ENCODE results near the gene PPP1R12B.
A peak's percentile ranks its signal among the peaks of the same experiment; 100 is the strongest.
"Not testable (repeated sequence)": the region's sequence is repeated elsewhere in the genome, so short reads cannot be mapped to it uniquely, and the experiment has no call there.

The PPP1R12B gene

DNA sequence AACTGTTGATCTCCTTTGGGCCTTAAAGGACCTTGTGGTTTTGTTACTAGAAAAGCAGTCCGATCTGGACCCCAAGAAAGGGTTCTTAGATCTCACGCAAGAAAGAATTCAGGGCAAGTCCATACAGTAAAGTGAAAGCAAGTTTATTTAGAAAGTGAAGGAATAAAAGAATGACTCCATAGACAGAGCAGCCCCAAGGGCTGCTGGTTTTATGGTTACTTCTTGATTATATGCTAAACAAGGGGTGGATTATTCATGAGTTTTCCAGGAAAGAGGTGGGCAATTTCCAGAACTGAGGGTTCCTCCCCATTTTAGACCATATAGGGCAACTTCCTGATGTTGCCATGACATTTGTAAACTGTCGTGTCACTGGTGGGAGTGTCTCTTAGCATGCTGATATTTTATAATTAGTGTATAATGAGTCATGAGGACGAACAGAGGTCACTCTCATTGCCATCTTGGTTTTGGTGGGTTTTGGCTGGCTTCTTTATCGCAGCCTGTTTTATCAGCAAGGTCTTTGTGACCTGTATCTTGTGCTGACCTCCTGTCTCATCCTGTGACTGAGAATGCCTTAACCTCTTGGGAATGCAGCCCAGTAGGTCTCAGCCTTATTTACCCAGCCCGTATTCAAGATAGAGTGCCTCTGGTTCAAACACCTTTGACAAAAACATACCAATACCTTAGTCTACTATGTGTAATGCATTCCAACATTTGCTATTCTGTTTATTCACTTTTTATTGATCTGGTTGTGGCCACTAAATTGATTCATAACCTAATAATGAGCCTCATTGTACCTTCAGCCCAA, 183.5 kb downstream of the PPP1R12B start:
- peak; percentile 28 for DNase-seq (ENCODE audit: low spot score)

DNA sequence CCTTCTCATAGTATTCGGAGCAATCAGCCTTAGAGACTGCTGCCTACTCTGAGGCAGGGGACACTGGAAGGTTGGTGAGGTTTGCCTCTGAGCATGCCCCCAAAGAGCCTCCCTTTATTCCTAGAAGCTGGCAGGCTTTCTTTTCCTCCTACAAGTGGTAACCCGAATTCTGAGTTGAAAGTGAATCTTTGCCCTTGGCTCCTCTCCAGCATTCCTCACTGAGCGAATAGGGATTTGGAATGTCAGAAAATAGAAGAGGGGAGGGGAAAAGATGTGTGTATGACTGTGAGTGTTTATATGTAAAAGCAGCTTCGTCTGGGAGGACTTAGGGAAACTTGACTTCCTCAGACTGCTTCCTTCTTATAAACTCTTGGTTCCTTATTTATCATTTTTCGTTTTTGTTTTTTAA, 190.7 kb downstream of the PPP1R12B start:
- not testable (repeated sequence) for DNase-seq (ENCODE audit: low spot score)

DNA sequence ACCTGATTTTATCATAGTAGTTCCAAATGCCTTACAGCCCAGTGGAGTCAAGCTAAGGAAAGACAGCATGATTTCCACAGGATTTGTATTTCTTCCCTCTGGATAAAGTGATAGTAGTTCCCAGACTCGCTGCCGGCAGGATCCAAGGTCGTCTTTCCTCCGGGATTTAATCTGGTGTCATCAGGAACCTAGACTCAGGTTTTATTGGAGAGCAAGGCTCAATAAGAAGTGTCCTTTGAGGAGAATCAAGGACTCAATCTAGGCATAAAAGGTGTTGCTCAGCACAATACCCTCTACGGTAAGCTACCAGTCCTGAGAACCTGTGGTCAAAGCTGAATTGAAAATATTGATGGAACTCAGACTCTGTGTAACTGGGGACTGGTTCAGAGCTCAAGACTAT, 191.1 kb downstream of the PPP1R12B start:
- DNase-seq (ENCODE audit: low spot score), result not testable (repeated sequence)

DNA sequence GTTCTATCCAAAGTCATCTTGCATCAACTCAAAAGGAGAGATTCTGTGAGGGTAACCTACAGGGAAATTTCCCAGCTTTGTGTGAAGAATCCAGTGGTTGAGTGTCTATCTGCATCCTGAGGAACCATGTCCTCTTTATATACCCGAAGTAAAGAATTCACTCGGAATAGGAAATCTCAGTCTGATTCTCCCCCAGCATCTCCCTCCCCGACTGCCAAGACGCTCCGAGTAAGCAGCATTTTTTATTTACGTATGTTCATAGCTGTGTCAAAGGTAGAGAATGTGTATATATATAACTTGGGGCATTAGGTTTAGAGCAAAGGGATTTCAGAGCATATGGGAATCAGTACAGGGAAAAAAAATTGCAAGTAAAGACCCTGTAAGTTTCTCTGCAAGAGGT, 191.5 kb downstream of the PPP1R12B start:
- no peak for DNase-seq (ENCODE audit: low spot score)

DNA sequence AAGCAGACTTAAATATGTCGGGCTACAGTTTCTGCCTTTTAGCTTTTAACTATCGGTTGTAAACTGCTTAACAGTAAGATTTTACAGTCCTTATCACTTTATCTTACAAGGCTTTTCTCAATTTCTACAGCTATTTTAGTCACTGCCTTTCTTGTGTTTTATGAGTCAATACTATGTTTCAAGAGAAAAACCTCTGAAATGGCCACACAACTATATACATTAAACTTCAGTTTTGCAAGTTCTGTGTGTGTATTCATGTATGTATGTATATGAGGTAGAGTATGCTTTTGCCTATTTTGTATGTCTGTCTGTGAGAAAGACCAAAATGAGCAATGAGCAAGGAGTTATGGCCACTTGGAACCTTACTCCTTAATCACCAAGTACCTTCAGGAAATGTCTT, 191.9 kb downstream of the PPP1R12B start:
- DNase-seq (ENCODE audit: low spot score), result no peak

DNA sequence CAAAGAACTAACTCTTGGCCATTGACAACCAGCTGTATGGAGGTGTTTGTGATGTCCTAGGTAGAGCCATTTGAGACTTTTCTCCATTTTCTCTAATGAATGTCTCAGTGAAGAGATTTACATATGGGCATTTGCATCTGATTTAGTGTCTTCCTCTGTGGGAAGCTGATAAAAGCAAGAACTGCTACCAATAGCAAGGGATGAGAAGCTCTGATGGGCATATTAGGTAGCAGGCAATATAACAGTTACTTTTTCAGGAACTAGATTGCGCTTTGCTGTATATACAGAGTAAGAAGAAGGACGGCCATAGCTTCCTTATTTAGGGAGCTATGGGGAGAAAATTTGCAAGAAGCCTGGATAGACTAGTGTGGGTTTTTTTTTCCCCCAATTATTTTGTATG, 192.4 kb downstream of the PPP1R12B start:
- DNase-seq (ENCODE audit: low spot score), result not testable (repeated sequence)

DNA sequence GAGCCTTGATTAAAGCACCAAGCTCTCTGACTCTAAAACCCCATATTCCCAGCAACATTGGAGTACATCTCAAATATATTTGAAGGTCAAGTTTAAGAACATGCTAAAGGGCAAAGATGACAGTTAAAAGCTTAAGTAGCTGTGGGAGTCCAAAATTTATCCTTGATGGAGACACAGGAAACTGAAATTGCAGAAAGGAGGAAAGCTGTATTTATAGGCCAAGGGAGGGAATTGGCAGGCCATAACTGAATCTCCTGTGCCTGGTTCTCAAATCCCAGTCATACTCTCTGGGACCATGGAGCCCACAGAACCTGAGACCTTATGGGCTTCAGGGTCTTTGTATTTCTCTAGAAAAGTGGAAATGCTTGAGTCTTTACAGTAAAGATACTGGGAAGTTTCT, 193.9 kb downstream of the PPP1R12B start:
- not testable (repeated sequence) for DNase-seq (ENCODE audit: low spot score)

DNA sequence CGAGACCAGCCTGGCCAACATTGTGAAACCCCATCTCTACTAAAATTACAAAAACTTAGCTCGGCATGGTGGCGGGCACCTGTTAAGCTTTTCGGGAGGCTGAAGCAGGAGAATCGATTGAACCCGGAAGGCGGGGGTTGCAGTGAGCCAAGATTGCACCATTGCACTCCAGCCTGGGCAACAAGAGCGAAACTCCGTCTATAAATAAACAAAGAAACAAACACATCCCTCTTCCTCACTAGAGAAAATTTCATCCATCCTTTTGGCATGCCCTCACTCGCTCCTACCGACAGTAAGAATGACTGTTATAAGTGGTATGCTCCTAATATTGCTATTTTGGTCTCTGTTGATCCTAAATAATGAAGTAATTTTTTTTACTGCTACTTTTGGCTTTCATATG, 195.0 kb downstream of the PPP1R12B start:
- DNase-seq (ENCODE audit: low spot score), result not testable (repeated sequence)

DNA sequence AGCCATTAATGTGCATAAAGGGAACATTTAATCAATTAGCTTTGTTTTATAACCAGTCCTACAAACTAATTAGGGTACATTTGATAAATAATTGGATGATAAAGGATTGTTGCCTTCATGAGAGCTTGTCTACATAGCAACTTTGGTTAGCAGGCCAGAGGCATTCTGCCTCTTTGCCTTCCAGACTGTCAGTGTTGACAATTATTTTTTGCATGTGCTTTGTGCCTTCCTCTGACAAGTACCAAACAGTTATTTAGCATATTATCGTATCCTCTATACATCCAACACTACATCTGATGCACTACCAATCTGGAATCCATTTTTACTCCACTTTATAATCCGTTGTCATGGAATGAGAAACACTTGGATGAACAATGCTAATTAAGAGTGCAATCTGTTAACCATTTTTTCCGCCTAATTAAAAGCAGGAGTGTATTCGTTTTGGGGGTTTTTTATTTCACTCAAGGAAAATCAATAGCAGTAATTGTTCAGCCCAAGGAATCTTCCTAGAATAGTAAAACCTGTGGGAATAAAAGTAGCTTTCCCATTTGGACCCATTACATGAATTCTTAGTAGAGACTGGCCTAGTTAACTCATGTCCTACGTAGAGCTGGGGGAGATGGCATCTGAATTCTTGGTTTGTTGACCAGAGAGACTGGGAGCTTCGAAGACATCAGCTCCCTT, 196.4 kb downstream of the PPP1R12B start:
- DNase-seq (ENCODE audit: low spot score), result not testable (repeated sequence)

DNA sequence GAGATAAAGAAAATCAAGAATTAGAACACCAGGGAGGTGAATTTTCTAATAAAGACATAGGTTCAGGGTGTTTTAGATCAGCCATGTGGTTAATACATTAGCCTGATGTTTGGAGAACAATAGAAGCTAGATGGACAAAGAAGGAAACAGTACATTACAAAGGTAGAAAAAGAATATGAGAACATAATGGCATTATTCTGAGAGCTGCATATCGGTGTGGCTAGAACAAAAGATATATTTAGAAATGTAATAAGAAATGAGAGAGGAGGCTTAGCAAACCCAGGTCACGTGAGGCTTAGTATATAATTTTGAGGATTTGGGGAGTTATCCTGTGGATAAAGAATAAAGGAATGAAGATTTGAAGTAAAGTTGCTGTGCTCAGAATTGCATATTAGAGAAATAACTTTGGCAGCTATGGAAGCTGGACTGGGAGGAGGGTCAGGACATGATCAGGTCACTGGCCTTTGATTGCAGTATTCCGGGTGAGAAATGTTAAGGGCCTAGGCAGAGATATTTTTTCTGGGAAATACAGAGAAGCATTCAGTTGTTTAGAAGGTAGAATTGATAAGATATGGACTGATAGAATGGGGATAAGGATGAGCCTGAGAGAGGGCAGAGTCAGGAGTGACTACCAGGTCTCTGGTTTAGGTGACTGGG, 197.3 kb downstream of the PPP1R12B start:
- not testable (repeated sequence) for DNase-seq (ENCODE audit: low spot score)

DNA sequence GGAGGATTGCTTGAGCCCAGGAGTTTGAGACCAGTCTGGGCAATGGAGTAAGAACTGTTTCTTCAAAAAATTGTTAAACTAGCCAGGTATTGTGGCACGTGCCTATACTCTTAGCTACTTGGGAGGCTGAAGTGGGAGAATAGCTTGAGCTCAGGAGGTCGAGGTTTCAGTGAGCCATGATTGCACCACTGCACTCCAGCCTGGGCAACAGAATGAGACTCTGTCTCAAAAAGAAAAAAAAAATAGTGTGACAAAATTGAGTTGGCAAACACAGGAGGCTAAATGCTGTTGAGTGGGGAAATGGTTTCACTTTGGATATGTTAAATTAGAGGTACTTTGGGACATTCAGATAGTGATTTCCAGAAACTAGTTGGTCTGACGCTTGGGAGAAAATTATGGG, 197.9 kb downstream of the PPP1R12B start:
- DNase-seq (ENCODE audit: low spot score), result not testable (repeated sequence)

DNA sequence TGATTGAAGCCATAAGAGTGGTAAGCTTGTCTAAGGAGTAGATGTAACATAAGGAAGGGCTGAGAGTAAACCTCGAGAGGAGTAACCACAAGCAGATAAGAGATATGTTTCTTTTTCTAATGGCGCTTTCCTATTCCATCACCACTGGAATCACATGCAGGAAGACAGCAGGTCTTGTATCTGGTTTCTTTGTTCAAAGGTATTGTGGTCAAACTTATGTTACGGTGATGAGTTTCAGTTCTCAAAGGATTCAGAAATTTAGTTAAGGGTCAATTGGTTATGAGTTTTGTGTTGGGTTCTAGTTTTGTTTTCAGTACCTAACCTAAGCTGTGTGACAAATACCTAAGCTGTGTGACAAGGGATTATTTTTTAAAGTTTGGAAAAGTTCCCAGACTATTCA, 198.3 kb downstream of the PPP1R12B start:
- not testable (repeated sequence) for DNase-seq (ENCODE audit: low spot score)

DNA sequence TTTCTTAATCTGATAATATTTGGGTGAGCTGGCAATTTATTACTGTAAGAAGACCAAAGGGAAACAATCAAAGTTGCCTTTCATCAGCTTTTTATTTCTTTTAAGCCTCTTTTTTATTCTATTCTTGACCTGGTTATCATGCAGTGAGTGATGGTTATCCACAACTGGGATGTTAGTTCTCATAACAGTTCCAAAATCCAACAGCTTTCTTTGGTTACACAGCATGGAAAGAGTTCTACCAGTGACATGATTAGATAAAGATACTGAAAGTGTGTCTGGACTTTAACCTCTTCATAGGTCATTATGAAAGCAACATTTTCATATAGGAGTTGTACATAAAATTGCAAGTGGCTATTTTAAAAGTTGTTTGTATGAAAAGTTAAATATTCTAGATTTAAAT, 198.7 kb downstream of the PPP1R12B start:
- no peak for DNase-seq (ENCODE audit: low spot score)

DNA sequence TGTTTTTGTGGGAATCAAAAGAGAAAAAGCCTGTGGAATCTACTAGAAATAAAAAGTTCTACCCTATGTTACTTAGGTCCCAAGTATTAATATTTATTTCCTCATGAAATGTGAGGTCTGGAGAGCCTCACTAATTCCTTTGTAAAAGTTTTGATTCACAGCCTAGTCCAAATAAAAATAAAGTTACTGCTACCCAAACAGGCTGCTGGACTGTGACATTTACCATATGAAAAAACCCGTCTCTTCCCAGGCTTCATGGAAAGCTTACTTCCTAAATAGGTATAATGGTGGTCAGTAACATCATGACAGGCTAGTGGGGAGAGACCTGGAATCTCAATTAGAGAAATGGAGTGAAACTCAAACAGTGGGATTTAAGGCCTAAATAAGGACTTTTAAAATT, 201.6 kb downstream of the PPP1R12B start:
- not testable (repeated sequence) for DNase-seq (ENCODE audit: low spot score)

DNA sequence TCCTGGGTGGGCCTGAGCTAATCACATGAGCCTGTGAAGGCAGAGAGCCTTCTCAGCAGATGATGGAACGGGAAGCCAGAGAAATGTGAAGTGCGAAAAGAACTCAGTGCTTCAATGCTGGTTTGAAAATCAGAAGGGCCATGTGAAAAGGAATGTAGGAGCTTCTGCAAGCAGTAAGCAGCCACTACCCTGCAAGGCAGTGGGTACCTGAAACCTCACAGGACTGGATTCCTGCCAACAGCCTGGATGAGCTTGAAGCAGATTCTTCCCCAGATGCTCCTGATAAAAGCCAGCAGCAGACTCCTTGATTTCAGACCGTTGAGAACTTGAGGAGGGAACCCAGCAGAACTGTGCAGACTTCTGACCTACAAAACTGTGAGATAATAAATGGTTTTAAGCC, 203.2 kb downstream of the PPP1R12B start:
- DNase-seq (ENCODE audit: low spot score), result no peak

DNA sequence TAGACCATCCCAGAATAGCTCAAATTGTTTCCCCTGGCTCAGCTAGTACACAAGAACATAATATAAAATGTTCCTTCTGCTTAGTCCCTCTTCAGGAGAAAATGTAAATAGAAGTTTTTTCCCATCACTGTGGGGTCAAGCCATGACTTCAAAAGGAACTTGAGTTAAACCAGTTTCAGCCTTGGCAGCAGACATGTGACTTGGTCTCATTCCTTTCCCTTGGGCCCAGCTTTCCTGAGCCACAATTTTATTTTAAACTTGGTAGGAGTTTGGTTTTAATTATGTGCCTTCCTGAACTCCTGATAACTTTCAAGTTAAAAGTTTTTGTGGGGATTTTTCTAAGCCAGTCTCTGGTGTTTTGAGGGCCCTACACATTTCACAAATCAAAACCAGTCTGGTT, 204.1 kb downstream of the PPP1R12B start:
- DNase-seq (ENCODE audit: low spot score), result not testable (repeated sequence)

DNA sequence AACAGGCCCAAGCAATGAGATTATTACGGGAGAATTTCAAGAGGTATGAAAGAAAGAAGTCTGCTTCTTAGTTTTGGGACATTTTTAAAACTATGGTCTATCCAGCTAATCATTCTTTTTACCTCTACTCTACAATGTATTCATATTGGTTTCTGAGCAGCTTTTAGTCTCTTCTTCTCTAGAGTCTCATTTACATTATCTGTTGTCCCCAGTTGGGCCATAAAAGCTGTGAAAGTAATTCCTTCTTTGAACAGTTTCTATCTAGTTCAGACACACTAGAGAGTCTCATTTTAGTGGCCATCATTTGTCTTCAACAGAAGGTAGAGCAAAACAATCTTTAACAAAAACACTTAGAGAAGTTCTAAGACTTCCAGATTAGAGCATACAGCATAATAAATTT, 204.6 kb downstream of the PPP1R12B start:
- not testable (repeated sequence) for DNase-seq (ENCODE audit: low spot score)

DNA sequence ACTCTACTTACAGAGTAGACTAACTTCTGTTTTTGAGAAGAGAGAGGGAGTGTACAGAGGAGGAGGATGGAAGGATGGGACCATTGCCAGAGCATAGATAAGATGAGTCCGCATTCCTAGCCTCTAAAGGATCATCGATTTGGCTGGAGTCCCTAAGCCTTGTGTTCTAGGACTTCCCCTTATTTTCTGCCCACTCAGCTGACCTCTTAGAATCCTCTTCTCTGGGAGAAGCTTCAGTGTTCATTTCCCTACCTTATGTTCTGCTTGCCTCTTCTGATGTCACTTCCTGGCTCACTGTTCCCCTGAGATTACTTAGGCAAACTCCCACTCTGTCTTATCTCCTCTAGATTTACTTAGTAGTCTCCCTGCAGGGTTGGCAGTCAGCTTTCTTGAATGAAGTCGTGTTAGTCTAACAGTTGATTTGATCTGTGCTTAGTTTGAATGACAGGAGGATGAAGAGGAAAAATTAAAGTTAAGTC, 205.1 kb downstream of the PPP1R12B start:
- DNase-seq (ENCODE audit: low spot score), result no peak

DNA sequence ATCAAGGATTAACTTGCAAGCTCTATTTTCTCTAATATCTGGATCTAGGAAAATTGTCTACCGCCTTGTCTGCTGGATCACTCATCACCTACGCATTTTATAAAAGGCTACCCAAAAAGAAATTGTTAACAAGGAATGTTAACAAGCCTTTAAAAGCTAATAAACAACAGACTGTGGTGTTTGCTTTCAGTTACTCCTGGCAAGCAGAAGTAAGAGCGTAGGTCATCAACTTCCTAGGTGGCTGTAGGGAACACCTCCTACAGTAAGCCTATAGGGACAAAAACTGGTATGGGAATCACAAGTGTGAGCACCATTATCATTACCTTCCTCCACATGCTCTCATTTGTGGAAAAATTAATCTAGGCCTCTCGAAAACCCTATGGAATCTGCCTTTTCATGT, 206.1 kb downstream of the PPP1R12B start:
- not testable (repeated sequence) for DNase-seq (ENCODE audit: low spot score)

DNA sequence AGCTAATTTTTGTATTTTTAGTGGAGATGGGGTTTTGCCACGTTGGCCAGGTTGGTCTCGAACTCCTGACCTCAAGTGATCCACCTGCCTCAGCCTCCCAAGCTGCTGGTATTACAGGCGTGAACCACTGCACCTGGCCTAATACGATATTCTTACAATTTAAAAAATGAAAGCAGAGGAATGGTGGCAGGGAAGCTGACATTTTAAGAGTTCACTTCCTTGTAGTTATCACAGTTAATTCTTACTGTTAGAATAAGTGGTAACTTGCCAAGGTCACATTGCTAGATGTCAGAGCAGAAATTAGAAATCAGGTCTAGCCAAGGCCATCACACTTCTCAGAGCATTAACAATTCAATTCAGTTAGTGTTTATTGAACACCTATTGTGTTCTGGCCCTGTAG, 207.5 kb downstream of the PPP1R12B start:
- DNase-seq (ENCODE audit: low spot score), result not testable (repeated sequence)

DNA sequence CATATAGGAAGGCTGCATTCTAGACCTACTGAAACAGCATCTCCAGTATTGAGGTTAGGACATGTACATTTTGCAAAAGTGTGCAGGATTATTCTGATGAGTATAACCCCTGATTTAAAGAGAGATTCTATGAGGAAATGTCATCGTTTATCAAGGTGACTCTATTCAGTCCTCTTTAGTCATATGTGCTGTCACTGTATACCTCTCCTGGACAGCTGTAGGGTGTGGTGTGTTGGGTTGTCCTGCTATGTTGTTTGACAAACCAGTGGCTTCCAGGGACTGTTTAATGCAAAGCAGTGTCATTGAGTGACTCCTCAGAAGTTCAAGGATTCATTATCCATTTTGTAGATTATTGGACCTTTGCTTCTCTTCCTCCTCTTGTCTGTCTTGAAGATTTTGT, 209.2 kb downstream of the PPP1R12B start:
- not testable (repeated sequence) for DNase-seq (ENCODE audit: low spot score)

DNA sequence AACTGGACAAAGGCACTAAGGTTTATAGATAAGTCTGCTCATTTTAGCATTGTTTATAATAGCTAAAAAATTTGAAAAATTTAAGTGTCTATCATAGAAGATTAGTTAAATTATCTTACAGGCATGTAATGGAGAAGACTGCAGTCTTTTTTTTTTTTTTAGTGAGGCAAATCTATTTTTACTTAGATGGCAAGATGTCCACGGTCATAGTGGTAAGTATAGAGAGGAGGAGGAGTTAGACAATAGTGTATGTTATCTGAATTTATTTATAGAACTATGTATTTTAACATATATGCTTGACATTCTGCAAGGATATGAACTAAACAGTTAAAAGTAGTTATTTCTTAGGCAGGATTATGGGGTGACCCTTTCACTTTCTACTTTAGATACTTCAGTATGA, 212.7 kb downstream of the PPP1R12B start:
- DNase-seq (ENCODE audit: low spot score), result no peak
